Memory B cell (primary cell): Measurements from ENCODE around the gene BHLHE41.

ENCODE experiments used
- ATAC-seq: fragments of 150-1000 bp; cut with Tn5 transposase; 2 replicates; pipeline ENCODE4 v1.10.0; 2021; ENCODE audit warnings: low read depth, mild to moderate bottlenecking, moderate library complexity
- DNase-seq, 2 donors: peaks; one replicate each; pipeline ENCODE4 v3.0.0; 2022; ENCODE audit warnings: low spot score in 2 of 2
- H3K27ac Mint-ChIP-seq: one replicate; pipeline ENCODE4 v1.8.0; 2022; ENCODE audit warnings: mild to moderate bottlenecking, moderate library complexity, mixed read lengths
- H3K27me3 Mint-ChIP-seq: one replicate; pipeline ENCODE4 v1.8.0; 2022; ENCODE audit warnings: mixed read lengths
- H3K36me3 Mint-ChIP-seq: one replicate; pipeline ENCODE4 v1.8.0; 2022; ENCODE audit warnings: mild to moderate bottlenecking, mixed read lengths
- H3K4me1 Mint-ChIP-seq: one replicate; pipeline ENCODE4 v1.8.0; 2022; ENCODE audit warnings: mixed read lengths
- H3K4me3 Mint-ChIP-seq: one replicate; pipeline ENCODE4 v1.8.0; 2022; ENCODE audit warnings: mild to moderate bottlenecking, moderate library complexity, mixed read lengths
- H3K9me3 Mint-ChIP-seq: one replicate; pipeline ENCODE4 v1.8.0; 2022; ENCODE audit warnings: mixed read lengths

The BHLHE41 gene

DNA sequence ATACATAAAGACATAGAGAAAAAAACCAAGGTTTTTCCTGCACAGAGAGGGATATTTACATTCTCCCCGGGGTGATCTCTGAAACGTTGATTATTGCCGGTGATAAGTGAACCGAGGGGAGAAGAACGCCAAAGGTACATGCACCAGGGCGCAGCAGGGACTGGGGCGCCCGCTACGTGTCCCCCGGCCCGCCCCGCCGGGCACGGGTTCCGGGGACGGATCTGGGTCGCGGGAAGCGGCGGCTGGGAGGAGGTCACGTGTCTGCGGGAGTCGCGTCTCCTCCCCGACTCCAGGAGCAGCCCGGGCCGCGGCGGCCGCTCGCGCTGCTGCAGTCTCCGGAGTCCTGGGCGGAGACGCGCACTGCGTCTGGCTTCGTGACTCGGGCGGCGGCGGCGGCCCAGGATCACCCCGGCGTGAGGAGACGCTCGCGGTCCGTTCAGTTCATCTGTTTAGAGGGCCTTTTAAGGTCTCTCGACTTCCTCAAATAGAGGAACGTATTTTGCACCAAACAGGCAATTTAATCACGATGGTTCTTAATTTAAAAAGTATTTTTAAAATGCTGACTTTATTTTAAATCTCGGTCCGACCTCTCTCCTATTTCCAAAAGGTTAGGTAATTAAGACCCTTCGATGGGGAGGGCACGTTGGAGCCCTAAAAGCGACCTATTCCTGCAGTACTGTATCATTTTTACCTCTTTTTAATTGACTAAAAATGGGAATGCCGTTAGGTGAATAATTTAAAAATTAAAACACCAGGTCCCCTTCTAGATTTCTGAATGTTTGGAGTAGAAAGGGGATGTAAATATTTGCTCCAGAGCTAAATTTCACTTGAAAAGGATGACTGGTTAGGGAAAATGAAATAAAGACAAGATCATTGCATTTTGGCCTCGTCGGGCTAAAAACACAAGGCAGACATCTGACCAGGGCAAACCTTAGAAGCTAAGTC is 1.8 kb upstream of the BHLHE41 start:
- Mint-ChIP-seq H3K36me3 (peaks cover 6% of the 10 kb centered on the region), H3K27me3 (no peaks in the 10 kb centered on the region), H3K4me3 (peak overlapping the region; percentile 99), H3K27ac (peak overlapping the region; percentile 99), H3K4me1 (peaks cover 40% of the 10 kb centered on the region), H3K9me3 (no peaks in the 10 kb centered on the region)
- DNase-seq: peak; percentile 73 to 76
- peak; percentile 43 for ATAC-seq

DNA sequence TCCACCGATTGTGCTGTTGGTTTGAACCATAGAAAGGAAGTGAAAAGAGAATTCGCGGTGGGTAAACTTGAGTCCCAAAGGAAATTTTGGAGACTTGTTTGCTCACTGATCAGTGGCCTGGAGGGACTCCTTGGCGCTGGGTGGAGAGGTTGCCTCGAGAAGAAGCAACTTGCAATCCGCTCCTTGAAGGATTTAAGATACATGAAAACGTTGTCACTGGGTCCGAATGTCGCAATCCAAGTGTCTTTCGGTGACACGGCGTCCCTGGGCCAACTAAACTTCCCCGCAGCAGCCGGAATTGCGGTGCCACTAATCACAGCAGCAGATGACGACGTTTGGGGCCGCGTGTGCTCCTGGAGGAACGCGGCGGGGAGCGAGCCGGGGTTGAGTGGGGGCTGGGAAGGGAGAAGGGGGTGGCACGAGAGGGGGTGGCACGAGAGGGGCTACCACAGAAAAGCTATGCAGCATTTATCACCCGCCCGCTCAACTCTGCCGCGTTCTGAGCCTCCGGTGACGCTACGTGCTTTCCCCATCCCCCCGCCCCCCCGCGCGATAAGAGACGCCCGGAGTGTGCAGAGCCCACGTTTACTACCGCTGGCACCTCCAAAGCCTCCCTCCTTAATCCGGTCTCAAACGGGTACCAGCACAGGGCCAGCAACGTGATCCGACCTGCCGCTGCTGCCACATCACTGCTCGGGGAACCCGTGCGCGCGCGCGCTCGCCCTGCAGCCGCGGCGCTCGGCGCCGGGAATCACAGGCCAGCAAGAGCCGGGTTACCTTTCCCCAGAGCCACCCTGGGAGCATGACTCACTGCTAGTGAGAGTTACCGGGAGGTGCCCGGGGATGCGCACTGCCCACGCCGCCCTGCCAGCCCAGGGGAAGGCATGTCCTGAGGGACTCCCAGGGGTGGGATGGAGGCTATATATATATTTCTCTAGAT is 833 bp upstream of the BHLHE41 start:
- ATAC-seq: peak; percentile 40
- Mint-ChIP-seq H3K27me3 (no peaks in the 10 kb centered on the region), H3K27ac (peak overlapping the region; percentile 99), H3K4me1 (peaks cover 37% of the 10 kb centered on the region), H3K9me3 (no peaks in the 10 kb centered on the region), H3K36me3 (peaks cover 4% of the 10 kb centered on the region), H3K4me3 (peak overlapping the region; percentile 99)
- peak; percentile 58 to 63 for DNase-seq

DNA sequence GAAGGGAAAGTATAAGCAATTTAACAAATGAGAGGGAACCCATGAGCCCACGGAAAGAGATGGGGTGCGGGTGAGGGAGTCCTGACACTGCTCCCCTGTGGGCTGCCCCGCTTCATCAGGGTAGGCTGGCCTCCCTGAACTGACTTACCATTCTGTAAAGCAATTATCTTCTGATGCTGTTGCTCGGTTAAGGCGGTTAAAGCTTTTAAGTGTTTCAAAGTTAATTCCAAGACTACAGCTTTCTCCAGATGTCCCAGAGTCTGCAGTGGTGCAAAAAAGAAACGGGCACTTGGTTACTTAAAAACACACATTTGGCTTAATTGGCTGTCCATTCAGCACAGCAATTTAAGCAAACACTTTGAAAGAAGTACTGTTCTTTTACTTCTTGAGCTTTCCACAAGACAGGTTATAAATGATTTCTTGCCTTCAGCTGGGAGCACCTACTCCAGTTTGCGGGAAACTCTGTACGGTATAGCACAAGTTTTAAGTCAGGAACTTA is 1.3 kb downstream of the BHLHE41 start:
- peaks cover 4% of the 10 kb centered on the region for H3K36me3 Mint-ChIP-seq
- H3K27me3 Mint-ChIP-seq: no peaks in the 10 kb centered on the region
- H3K4me3 Mint-ChIP-seq: peak overlapping the region; percentile 99
- peaks cover 40% of the 10 kb centered on the region for H3K4me1 Mint-ChIP-seq
- ATAC-seq (no peak), DNase-seq (no peak)
- peak overlapping the region; percentile 99 for H3K27ac Mint-ChIP-seq
- no peaks in the 10 kb centered on the region for H3K9me3 Mint-ChIP-seq

DNA sequence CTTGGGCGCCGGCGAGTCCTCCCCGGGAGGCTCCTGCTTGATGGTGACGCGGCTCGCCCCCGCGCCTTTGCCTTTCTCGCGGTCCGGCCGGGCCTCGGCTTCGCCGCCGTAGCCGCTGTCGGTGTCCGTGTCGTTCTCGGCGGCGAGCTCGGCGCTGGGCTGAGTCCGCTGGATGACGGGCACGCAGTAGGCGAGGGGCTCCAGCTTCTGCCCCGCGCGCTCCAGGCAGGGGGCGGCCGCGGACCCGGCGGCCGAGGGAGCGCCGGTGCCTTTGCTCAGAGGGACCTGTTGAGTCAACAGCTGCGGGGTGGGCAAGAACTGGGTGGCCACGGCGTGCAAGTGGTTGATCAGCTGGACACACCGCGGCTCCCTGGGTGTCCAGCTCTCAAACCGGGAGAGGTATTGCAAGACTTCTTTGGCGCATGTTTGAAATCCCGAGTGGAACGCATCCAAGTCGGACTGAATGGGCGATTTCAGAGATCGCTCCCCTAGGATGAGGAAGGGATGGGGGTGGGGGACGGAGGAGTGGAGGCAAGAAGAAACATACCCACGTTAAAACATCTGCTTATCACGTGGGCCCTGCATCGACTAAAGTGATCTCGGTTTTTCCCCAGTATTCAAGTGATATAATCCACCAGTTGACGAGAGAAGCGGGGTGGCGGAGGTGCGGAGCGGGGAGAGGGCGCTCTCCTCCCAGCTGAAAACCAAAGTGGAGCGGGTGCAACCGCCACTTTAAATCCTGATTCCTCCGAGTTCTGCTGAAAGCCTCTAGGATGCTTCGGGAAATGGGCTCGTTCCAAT is 2.0 kb downstream of the BHLHE41 start:
- Mint-ChIP-seq H3K36me3 (peaks cover 4% of the 10 kb centered on the region), H3K9me3 (no peaks in the 10 kb centered on the region), H3K27ac (peak overlapping the region; percentile 99), H3K4me3 (peak overlapping the region; percentile 99), H3K27me3 (no peaks in the 10 kb centered on the region), H3K4me1 (peaks cover 42% of the 10 kb centered on the region)
- peak; percentile 31 for ATAC-seq
- peak; percentile 55 to 63 for DNase-seq

DNA sequence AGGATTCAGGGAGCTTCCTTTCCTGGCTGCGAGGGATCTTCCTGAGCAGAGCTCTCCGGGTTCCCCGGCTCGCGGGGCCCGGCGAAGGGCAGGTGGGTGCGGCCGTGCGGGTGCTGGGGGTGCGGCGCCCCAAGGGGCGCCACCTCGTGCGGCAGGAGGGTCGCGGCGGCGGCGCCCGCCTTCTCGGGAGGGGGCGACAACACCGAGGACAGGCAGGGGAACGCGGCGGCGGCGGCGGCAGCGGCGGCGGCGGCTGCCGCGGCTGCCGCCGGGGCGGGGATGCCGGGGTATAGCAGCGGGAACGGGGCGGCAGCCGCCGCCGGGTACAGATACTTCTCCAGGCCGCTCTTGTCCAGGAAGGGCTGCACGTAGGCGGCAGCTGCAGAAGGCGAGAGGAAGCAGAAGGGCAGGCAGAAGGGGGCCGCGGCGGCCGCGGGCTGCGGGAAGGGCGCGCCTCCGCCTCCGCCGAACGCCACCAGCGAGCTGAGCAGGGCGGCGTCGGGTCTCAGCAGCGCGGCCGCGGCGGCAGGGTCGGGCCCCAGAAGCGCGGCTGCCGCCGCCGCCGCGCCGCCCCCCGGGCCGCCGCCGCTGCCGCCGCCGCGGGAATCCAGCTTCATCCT is 2.7 kb downstream of the BHLHE41 start:
- H3K36me3 Mint-ChIP-seq: peaks cover 4% of the 10 kb centered on the region
- H3K4me3 Mint-ChIP-seq: peak overlapping the region; percentile 92
- DNase-seq (peak; percentile 40 to 59), ATAC-seq (peak; percentile 4)
- no peaks in the 10 kb centered on the region for H3K27me3 Mint-ChIP-seq
- peaks cover 40% of the 10 kb centered on the region for H3K4me1 Mint-ChIP-seq
- H3K9me3 Mint-ChIP-seq: no peaks in the 10 kb centered on the region
- peak overlapping the region; percentile 99 for H3K27ac Mint-ChIP-seq

DNA sequence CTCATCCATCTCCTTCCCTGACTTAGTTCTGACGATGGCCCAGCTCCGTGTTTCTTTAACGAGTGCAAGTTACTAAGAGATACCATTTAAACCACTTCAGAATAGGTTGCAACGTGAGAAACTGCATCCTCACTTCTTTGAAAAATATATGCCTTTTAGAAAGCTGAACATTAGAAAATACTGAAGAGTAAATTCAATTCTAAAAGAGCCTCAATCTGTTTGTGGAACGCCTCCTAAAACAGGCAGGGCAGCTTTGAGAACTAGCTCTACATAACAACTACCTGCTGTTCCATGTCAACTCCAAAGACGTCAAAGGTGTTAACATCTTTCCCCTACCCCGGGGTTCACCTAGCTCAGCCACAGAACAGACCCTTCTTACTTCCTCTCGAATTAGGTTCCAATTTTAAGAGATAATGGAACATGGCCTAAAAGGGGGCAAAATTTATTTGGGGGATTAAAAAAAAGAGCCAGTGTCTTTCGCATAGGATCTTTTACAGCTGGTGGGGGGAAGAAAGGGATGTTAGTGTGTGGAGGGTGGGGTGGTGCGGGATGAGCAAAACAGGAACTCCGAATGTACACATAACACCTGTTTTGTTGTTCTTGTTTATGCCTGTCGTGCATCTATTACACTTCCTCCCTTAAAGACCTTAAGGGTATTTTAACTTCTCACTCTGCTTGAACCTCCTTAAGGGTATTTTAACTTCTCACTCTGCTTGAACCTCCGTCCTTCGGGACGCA is 3.3 kb downstream of the BHLHE41 start:
- Mint-ChIP-seq H3K36me3 (peaks cover 4% of the 10 kb centered on the region), H3K27me3 (no peaks in the 10 kb centered on the region), H3K27ac (peak overlapping the region; percentile 99), H3K9me3 (no peaks in the 10 kb centered on the region), H3K4me3 (peak overlapping the region; percentile 92), H3K4me1 (peaks cover 44% of the 10 kb centered on the region)
- peak; percentile 25 for ATAC-seq
- peak; percentile 29 to 35 for DNase-seq

DNA sequence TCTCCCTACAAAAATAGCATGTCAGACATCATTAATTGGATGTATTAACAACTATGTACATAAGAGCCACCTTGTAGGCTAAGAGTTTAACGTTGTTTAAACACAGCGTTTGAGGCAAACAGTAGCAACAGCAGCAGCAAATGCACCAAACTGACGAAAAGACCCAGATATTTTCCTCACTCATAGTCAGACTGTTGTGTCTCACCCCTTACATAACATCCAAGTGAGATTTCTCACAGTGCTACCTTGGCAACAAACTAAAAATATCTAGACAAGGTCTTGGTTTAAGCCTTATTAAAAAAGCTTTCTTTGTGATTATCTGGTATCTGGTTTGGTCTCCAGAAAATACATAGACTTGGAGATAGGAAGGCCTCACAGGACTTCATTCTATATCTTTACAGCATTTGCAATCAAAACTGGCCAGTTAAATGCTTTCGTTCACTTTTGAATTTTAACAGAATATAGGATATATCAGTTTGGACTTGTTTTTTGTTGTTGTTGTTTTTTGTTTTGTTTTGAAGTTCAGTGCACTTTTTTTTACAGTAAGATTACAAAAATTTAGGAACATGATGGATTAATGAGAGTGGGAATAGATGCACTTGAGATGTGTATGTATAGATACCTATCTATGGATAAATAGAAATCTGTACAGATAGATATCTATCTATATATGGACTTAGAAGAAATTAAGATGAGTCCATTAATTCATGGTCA is 4.1 kb downstream of the BHLHE41 start:
- H3K4me1 Mint-ChIP-seq: peaks cover 47% of the 10 kb centered on the region
- H3K27ac Mint-ChIP-seq: peak overlapping the region; percentile 99
- DNase-seq: no peak
- ATAC-seq: no peak
- H3K4me3 Mint-ChIP-seq: peak overlapping the region; percentile 92
- H3K36me3 Mint-ChIP-seq: peaks cover 4% of the 10 kb centered on the region
- no peaks in the 10 kb centered on the region for H3K27me3 Mint-ChIP-seq
- H3K9me3 Mint-ChIP-seq: no peaks in the 10 kb centered on the region

DNA sequence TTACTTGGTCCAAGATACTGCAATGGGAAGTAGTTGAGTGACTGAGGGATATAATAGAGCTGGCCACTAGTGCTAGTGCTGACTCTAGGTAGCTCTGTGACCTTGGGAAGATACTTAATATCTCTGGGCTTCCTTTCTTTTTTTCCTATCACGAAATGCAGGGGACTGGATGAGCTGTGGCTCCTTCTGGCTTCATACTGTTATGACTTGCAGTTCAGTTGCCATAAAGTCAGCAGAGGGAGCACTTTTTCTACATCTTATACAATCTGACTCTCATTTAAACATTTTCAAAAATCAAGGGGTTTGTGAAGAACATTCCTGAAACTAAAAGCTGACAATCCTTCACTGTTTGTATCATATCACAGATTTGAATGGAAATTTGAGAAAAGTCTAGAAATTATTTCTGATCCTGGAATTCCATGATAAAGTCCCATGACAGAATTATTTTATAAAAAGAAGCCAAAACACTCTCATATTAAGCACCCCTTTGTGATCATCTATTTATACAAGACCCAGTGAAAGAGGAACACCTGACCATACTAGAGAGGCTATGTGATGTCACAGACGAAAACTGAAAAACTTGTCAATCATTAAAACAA is 5.3 kb downstream of the BHLHE41 start:
- peak overlapping the region; percentile 51 for H3K4me3 Mint-ChIP-seq
- DNase-seq: peak in 1 of 2 donors; percentile 20

DNA sequence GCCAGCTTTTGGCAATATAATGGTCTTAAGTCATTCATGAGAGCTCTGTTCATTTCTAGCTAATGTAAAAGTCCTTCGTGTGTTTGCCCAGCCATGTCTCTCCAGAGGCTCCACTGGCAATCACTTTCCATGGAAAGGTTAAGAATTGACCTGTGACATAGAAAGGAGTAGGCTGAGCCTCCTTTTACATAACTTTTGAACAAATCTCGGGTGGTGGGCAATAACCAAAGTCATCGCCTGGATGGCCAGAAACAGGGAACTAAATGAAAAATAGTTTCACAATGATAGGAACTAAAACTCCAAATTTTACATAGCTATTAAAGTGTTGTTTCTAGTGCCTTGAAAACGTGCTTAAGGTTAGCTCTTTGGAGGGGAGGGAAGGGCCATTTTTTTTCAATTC is 6.5 kb downstream of the BHLHE41 start:
- H3K9me3 Mint-ChIP-seq: no peaks in the 10 kb centered on the region
- no peaks in the 10 kb centered on the region for H3K27me3 Mint-ChIP-seq
- peaks cover 4% of the 10 kb centered on the region for H3K36me3 Mint-ChIP-seq
- DNase-seq (no peak), ATAC-seq (no peak)
- H3K27ac Mint-ChIP-seq: peak overlapping the region; percentile 89
- peaks cover 55% of the 10 kb centered on the region for H3K4me1 Mint-ChIP-seq
- peak overlapping the region; percentile 56 for H3K4me3 Mint-ChIP-seq

More for the DNA sequence above, 5.3 kb downstream of the BHLHE41 start:
- peaks cover 4% of the 10 kb centered on the region for H3K36me3 Mint-ChIP-seq
- H3K9me3 Mint-ChIP-seq: no peaks in the 10 kb centered on the region
- peak overlapping the region; percentile 99 for H3K27ac Mint-ChIP-seq
- no peaks in the 10 kb centered on the region for H3K27me3 Mint-ChIP-seq
- peak; percentile 11 for ATAC-seq
- peaks cover 53% of the 10 kb centered on the region for H3K4me1 Mint-ChIP-seq

DNA sequence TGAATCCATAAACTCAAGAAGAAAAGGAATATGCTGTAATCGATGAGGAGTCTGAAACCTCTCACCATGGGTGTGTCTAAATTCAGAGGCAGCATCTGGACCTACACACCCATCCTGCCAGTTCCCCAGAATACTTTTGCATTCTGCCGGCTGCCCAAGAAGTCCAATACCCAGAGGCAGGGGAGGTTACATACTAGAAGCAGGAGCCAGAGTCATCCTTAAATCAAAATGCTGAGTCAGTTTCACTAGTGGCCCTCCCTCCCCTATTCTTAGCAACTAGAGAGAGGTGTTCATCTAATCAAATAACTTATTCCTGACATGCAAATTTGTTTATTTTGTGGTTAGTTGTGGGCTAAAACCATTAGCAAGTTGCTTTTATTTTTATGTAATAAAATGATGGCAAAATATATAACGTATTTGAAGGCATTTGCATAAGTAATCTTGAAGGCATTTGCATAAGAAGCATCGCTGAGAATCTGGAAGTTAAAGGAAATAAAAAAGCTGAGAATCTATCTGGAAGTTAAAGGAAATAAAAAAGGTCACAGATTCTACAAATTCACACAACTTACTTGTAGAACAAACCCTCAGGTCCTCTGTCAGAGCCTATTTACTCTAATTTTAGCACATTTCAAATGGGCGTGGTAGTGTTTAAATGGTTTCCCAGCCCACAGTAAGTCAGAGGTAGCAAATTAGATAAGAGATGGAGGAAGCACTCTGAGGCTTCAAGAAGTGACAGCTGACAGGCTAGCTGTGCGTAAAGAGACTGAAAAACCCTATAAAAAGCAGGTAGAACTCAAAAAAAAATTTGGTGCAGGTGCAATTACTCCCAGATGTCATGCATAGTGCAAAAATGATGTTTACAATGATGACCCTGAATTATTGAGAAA is 7.8 kb downstream of the BHLHE41 start:
- DNase-seq (peak in 1 of 2 donors; percentile 22), ATAC-seq (peak; percentile 7)
- Mint-ChIP-seq H3K4me3 (peak overlapping the region; percentile 57), H3K36me3 (no peaks in the 10 kb centered on the region), H3K4me1 (peaks cover 55% of the 10 kb centered on the region), H3K27ac (peak overlapping the region; percentile 89), H3K27me3 (no peaks in the 10 kb centered on the region), H3K9me3 (no peaks in the 10 kb centered on the region)
